ENCODE data around the gene ATRNL1. TPM values are rescaled to one million over a fixed set of nuclear protein-coding genes. Genes with fewer than 3 reads are reported as not detected.

Gene ATRNL1
- total RNA-seq, 1 donor from 2014 or later: 16.4 TPM

DNA sequence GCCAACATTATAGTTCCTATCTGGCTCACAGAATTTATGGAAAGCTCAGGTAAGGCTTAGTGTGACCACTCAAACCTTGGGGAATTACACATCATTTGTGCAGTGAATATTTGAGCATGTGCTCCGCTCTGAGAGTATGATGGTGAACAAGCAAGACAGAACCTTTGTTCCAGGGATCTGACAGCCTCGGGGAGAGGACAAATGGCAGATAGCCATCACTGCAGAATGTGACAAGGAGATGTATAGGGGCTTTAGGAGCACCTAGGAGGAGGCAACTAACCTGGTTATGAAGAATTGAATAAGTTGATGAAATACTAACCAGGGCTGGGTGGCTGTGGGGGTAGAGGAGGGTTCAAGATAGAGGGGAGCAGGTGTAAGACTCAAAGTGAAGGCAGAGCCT is 889.4 kb downstream of the ATRNL1 start:
- Histone ChIP-seq H3K27me3 (no peaks in the 10 kb centered on the region), H3K79me2 (ENCODE audit: low read depth) (no peaks in the 10 kb centered on the region), H3K9me3 (ENCODE audit: low read depth) (no peaks in the 10 kb centered on the region), H3K4me2 (no peak overlapping the region), H4K20me1 (ENCODE audit: low read depth) (no peaks in the 10 kb centered on the region), H2AFZ (replicated peaks) (no peak overlapping the region), H3F3A (ENCODE audit: low read depth) (no peaks in the 10 kb centered on the region), H3K4me3 (no peak overlapping the region), H3K9ac (no peak overlapping the region), H3K36me3 (no peaks in the 10 kb centered on the region), H3K27ac (no peak overlapping the region), H3K4me1 (no peaks in the 10 kb centered on the region)
- DNase-seq (ENCODE audit: low spot score): no peak
- peaks cover 4% of the 10 kb centered on the region for H3K4me1 Mint-ChIP-seq
- TF ChIP-seq, protein P1, sequence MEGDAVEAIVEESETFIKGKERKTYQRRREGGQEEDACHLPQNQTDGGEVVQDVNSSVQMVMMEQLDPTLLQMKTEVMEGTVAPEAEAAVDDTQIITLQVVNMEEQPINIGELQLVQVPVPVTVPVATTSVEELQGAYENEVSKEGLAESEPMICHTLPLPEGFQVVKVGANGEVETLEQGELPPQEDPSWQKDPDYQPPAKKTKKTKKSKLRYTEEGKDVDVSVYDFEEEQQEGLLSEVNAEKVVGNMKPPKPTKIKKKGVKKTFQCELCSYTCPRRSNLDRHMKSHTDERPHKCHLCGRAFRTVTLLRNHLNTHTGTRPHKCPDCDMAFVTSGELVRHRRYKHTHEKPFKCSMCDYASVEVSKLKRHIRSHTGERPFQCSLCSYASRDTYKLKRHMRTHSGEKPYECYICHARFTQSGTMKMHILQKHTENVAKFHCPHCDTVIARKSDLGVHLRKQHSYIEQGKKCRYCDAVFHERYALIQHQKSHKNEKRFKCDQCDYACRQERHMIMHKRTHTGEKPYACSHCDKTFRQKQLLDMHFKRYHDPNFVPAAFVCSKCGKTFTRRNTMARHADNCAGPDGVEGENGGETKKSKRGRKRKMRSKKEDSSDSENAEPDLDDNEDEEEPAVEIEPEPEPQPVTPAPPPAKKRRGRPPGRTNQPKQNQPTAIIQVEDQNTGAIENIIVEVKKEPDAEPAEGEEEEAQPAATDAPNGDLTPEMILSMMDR (IDR thresholded peaks at IDR 0.05): no peak
- TF ChIP-seq EZH2 (IDR thresholded peaks at IDR 0.05) (no peak), EZH2phosphoT487 (IDR thresholded peaks at IDR 0.05) (no peak)
- H3K9me3 Mint-ChIP-seq: no peaks in the 10 kb centered on the region
- no peak overlapping the region for H3K27ac Mint-ChIP-seq
- peaks cover 2% of the 10 kb centered on the region for H3K27me3 Mint-ChIP-seq (ENCODE audit: insufficient read depth, low read depth)
- H3K4me3 Mint-ChIP-seq: no peak overlapping the region
- H3K36me3 Mint-ChIP-seq: no peaks in the 10 kb centered on the region

DNA sequence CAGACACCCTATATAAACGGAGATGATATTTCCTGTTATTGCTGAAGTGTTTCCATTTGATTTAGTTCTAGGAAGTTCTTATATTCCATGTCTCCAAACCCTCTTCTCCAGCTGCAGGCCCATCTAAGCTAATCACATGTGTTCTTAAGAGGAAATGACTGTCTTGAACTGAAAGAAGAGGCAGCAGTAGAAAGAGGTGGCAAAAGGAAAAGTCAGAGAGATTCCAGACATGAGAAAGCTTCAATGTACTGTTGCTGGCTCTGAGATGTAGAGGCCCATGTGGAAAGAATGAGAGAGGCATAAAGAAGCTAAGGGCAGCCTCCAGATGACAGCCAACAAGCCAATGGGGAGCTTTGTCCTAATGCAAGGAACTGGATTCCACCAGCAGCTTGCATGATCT is 892.6 kb downstream of the ATRNL1 start:
- no peaks in the 10 kb centered on the region for H4K20me1 ChIP-seq (ENCODE audit: low read depth)
- Mint-ChIP-seq H3K4me3 (no peak overlapping the region), H3K36me3 (no peaks in the 10 kb centered on the region), H3K9me3 (no peaks in the 10 kb centered on the region), H3K4me1 (peaks cover 3% of the 10 kb centered on the region), H3K27me3 (ENCODE audit: insufficient read depth, low read depth) (peaks cover 2% of the 10 kb centered on the region), H3K27ac (no peak overlapping the region)
- TF ChIP-seq, protein P1 (IDR thresholded peaks at IDR 0.05): no peak
- TF ChIP-seq EZH2 (IDR thresholded peaks at IDR 0.05) (no peak), EZH2phosphoT487 (IDR thresholded peaks at IDR 0.05) (no peak)
- H3K27me3 ChIP-seq: no peaks in the 10 kb centered on the region
- no peak overlapping the region for H3K9ac ChIP-seq
- no peak for DNase-seq (ENCODE audit: low spot score)
- H3K4me3 ChIP-seq: no peak overlapping the region
- no peaks in the 10 kb centered on the region for H3K79me2 ChIP-seq (ENCODE audit: low read depth)
- no peak overlapping the region for H3K27ac ChIP-seq
- no peaks in the 10 kb centered on the region for H3K9me3 ChIP-seq (ENCODE audit: low read depth)
- H2AFZ ChIP-seq (replicated peaks): no peak overlapping the region
- no peak overlapping the region for H3K4me2 ChIP-seq
- H3K4me1 ChIP-seq: no peaks in the 10 kb centered on the region
- no peaks in the 10 kb centered on the region for H3F3A ChIP-seq (ENCODE audit: low read depth)
- no peaks in the 10 kb centered on the region for H3K36me3 ChIP-seq

DNA sequence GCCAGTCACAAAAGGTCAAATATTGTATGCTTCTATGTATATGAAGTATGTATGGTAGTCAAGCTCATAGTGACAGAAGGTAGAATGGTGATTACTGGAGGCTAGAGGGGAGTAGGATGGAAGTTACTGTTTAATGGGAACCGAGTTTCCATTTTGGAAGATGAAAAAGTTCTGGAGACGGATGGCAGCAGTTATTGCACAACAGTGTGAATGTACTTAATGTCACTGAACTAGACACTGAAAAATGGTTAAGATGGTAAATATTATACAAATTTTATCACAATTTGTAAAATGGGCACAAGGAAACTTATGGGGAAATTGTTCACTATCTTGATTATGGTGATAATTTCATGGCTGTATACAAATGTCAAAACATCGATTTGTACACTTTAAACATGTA is 895.2 kb downstream of the ATRNL1 start:
- no peaks in the 10 kb centered on the region for H3K9me3 ChIP-seq (ENCODE audit: low read depth)
- no peak overlapping the region for H3K4me2 ChIP-seq
- no peak for DNase-seq (ENCODE audit: low spot score)
- no peaks in the 10 kb centered on the region for H3K36me3 ChIP-seq
- Mint-ChIP-seq H3K9me3 (no peaks in the 10 kb centered on the region), H3K27ac (no peak overlapping the region), H3K4me1 (peaks cover 2% of the 10 kb centered on the region), H3K4me3 (no peak overlapping the region), H3K36me3 (no peaks in the 10 kb centered on the region), H3K27me3 (ENCODE audit: insufficient read depth, low read depth) (peaks cover 2% of the 10 kb centered on the region)
- H3K27ac ChIP-seq: no peak overlapping the region
- H3K79me2 ChIP-seq (ENCODE audit: low read depth): no peaks in the 10 kb centered on the region
- H3K9ac ChIP-seq: no peak overlapping the region
- no peaks in the 10 kb centered on the region for H3K4me1 ChIP-seq
- H3K4me3 ChIP-seq: no peak overlapping the region
- no peaks in the 10 kb centered on the region for H3K27me3 ChIP-seq
- TF ChIP-seq, protein P1 (IDR thresholded peaks at IDR 0.05): no peak
- TF ChIP-seq EZH2phosphoT487 (IDR thresholded peaks at IDR 0.05) (no peak), EZH2 (IDR thresholded peaks at IDR 0.05) (no peak)
- H3F3A ChIP-seq (ENCODE audit: low read depth): no peaks in the 10 kb centered on the region
- H2AFZ ChIP-seq (replicated peaks): no peak overlapping the region
- H4K20me1 ChIP-seq (ENCODE audit: low read depth): no peaks in the 10 kb centered on the region
